ENCODE data around the gene ORMDL3.

The ORMDL3 gene

GRCh38 chr17:39927101-39927928 lies at the start of gene ORMDL3, which contains the start of gene LRRC3C:
ORMDL3 (minus strand) TSS chr17:39927601; CDS start chr17:39924203, 3,398 bp downstream.
LRRC3C (plus strand) TSS chr17:39927732; CDS start chr17:39941524, 13,792 bp downstream.
- peak; percentile 82 for DNase-seq

- DNase-seq: no peak
These were observed 48.4 kb upstream of the ORMDL3 start for GRCh38 chr17:39975801-39976200.

GRCh38 chr17:39974433-39974832 lies 47.0 kb upstream of the ORMDL3 start:
- DNase-seq: no peak

- no peak for DNase-seq
These were observed 46.1 kb upstream of the ORMDL3 start for GRCh38 chr17:39973496-39973895.

- no peak for DNase-seq
These were observed 44.9 kb upstream of the ORMDL3 start for GRCh38 chr17:39972271-39972670.

GRCh38 chr17:39971076-39971603 lies 43.7 kb upstream of the ORMDL3 start:
- DNase-seq: no peak

GRCh38 chr17:39970157-39970692 lies 42.8 kb upstream of the ORMDL3 start:
- DNase-seq: no peak

- no peak for DNase-seq
These were observed 42.0 kb upstream of the ORMDL3 start for GRCh38 chr17:39969375-39969774.

GRCh38 chr17:39968761-39969160 lies 41.4 kb upstream of the ORMDL3 start:
- DNase-seq: no peak

GRCh38 chr17:39966771-39967170 lies 39.4 kb upstream of the ORMDL3 start:
- no peak for DNase-seq

GRCh38 chr17:39965017-39965699 lies 37.8 kb upstream of the ORMDL3 start:
- no peak for DNase-seq

GRCh38 chr17:39963829-39964228 lies 36.4 kb upstream of the ORMDL3 start:
- no peak for DNase-seq

GRCh38 chr17:39962642-39963220 lies 35.3 kb upstream of the ORMDL3 start, which contains the start of gene GSDMA:
GSDMA (plus strand) TSS chr17:39963004; CDS start chr17:39965688, 2,684 bp downstream.
- DNase-seq: no peak

- DNase-seq: no peak
These were observed 33.2 kb upstream of the ORMDL3 start for GRCh38 chr17:39960524-39961041.

- no peak for DNase-seq
These were observed 28.4 kb upstream of the ORMDL3 start for GRCh38 chr17:39955726-39956225.

GRCh38 chr17:39954876-39955275 lies 27.5 kb upstream of the ORMDL3 start:
- DNase-seq: no peak

- no peak for DNase-seq
These were observed 26.1 kb upstream of the ORMDL3 start for GRCh38 chr17:39953471-39953888.

- DNase-seq: peak; percentile 94
These were observed 25.5 kb upstream of the ORMDL3 start for GRCh38 chr17:39952680-39953470.

GRCh38 chr17:39951924-39952679 lies 24.7 kb upstream of the ORMDL3 start:
- DNase-seq: no peak

GRCh38 chr17:39950871-39951348 lies 23.5 kb upstream of the ORMDL3 start:
- no peak for DNase-seq

- DNase-seq: no peak
These were observed 21.6 kb upstream of the ORMDL3 start for GRCh38 chr17:39949028-39949427.

All from NCI-H1105 (cell line).